Parathyroid adenoma (tissue), 2 donors: ENCODE results near the gene CA7.

Source experiments
- H2AFZ ChIP-seq: fragments of 300-600 bp; sonication (generic); one replicate; pipeline ENCODE4 v1.7.0; 2017; ENCODE audit warnings: antibody characterized with exemption, mild to moderate bottlenecking
- H3K27ac ChIP-seq: fragments of 300-600 bp; sonication (generic); one replicate; pipeline ENCODE4 v1.7.0; 2017
- H3K27me3 ChIP-seq: fragments of 300-600 bp; sonication (generic); one replicate; pipeline ENCODE4 v1.7.0; 2017; ENCODE audit warnings: low read length; ENCODE audit not compliant: control insufficient read depth, insufficient read depth
- H3K36me3 ChIP-seq: fragments of 300-600 bp; sonication (generic); one replicate; pipeline ENCODE4 v1.7.0; 2017; ENCODE audit warnings: low read length; ENCODE audit not compliant: control insufficient read depth, insufficient read depth
- H3K4me1 ChIP-seq: fragments of 300-600 bp; sonication (generic); one replicate; pipeline ENCODE4 v1.7.0; 2017; ENCODE audit warnings: control low read depth
- H3K4me2 ChIP-seq: fragments of 300-600 bp; sonication (generic); one replicate; pipeline ENCODE4 v1.7.0; 2017; ENCODE audit warnings: low read length
- H3K4me3 ChIP-seq: fragments of 300-600 bp; sonication (generic); one replicate; pipeline ENCODE4 v1.7.0; 2017; ENCODE audit warnings: low read depth, low read length
- H3K79me2 ChIP-seq: fragments of 300-600 bp; sonication (generic); one replicate; pipeline ENCODE4 v1.7.0; 2017; ENCODE audit warnings: control low read depth
- H3K9ac ChIP-seq: fragments of 300-600 bp; sonication (generic); one replicate; pipeline ENCODE4 v1.7.0; 2017; ENCODE audit warnings: mild to moderate bottlenecking
- H3K9me3 ChIP-seq: fragments of 300-600 bp; sonication (generic); one replicate; pipeline ENCODE4 v1.7.0; 2017; ENCODE audit warnings: low read length; ENCODE audit not compliant: control insufficient read depth
- CTCF ChIP-seq: fragments of 300-600 bp; sonication (generic); IDR thresholded peaks from one replicate; pipeline ENCODE4 v1.7.0; 2017; ENCODE audit warnings: antibody characterized with exemption, mild to moderate bottlenecking
- donor health status: primary hyperparathyroidism.

The CA7 gene

DNA sequence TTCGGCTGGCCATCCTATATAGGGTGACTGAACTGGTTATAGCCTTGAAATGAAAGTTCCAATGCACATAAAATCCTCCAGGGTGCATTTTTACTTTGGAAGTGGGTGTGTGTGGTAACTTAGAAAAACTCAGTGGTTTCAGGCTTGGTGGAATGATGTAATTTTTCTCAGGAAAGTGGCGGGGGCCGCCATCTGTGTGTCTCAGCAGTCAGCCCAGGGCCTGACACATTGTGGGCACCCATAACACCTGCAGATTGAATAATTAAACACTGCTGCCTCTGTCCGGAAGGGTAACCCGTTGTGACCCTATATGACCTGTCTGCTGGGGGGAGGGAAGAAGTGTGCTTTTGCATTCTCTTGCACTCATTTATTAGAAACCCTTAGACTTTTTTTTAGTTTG, 33.9 kb downstream of the CA7 start:
- Histone ChIP-seq H3K4me2 (peak overlapping the region; percentile 17), H3K9me3 (no peaks in the 10 kb centered on the region), H2AFZ (no peak overlapping the region), H3K4me1 (peaks cover 4% of the 10 kb centered on the region), H3K9ac (no peak overlapping the region), H3K27me3 (no peaks in the 10 kb centered on the region), H3K79me2 (peaks cover 3% of the 10 kb centered on the region), H3K36me3 (no peaks in the 10 kb centered on the region), H3K4me3 (no peak overlapping the region), H3K27ac (no peak overlapping the region)
- TF ChIP-seq CTCF, result no peak

GRCh38 chr16:66880288-66881013, 36.2 kb downstream of the CA7 start, which contains the start of gene PDP2:
TSS of gene PDP2 (plus strand) at chr16:66880515. CDS start at chr16:66884285, 3,770 bp downstream.
- no peak for TF ChIP-seq CTCF
- Histone ChIP-seq H3K9ac (peak within 1 kb of the TSS; percentile 17), H3K27me3 (no peaks in the 10 kb centered on the region), H3K4me2 (peak within 1 kb of the TSS; percentile 100), H3K79me2 (peaks cover 3% of the 10 kb centered on the region), H3K4me1 (peaks cover 2% of the 10 kb centered on the region), H2AFZ (peak within 1 kb of the TSS; percentile 94), H3K36me3 (no peaks in the 10 kb centered on the region), H3K4me3 (peak within 1 kb of the TSS; percentile 96), H3K9me3 (no peaks in the 10 kb centered on the region), H3K27ac (peak within 1 kb of the TSS; percentile 53)

GRCh38 chr16:66881014-66881417, 36.8 kb downstream of the CA7 start:
- peaks cover 6% of the 10 kb centered on the region for H3K4me1 ChIP-seq
- peaks cover 3% of the 10 kb centered on the region for H3K79me2 ChIP-seq
- H3K4me2 ChIP-seq, result peak overlapping the region; percentile 100
- H3K4me3 ChIP-seq, result peak overlapping the region; percentile 96
- H3K27ac ChIP-seq, result peak overlapping the region; percentile 53
- H2AFZ ChIP-seq, result peak overlapping the region; percentile 94
- H3K36me3 ChIP-seq, result no peaks in the 10 kb centered on the region
- H3K9ac ChIP-seq, result peak overlapping the region; percentile 17
- no peaks in the 10 kb centered on the region for H3K9me3 ChIP-seq
- TF ChIP-seq CTCF, result no peak
- H3K27me3 ChIP-seq, result no peaks in the 10 kb centered on the region

- H3K27ac ChIP-seq, result no peak overlapping the region
- no peak for TF ChIP-seq CTCF
Observed at GRCh38 chr16:66881560-66881959, 37.3 kb downstream of the CA7 start.

More at GRCh38 chr16:66881560-66881959, 37.3 kb downstream of the CA7 start:
- H3K9me3 ChIP-seq, result no peaks in the 10 kb centered on the region
- H2AFZ ChIP-seq, result no peak overlapping the region
- no peaks in the 10 kb centered on the region for H3K36me3 ChIP-seq
- H3K4me1 ChIP-seq, result peaks cover 10% of the 10 kb centered on the region
- no peak overlapping the region for H3K9ac ChIP-seq
- H3K79me2 ChIP-seq, result peaks cover 3% of the 10 kb centered on the region
- peak overlapping the region; percentile 36 for H3K4me3 ChIP-seq
- H3K27me3 ChIP-seq, result no peaks in the 10 kb centered on the region
- H3K4me2 ChIP-seq, result peak overlapping the region; percentile 61
